SK-N-MC (cell line): ENCODE measurements around the gene TTL.

ENCODE experiments used
- EZH2 ChIP-seq: fragments of 200-600 bp; sonication (generic); IDR thresholded peaks from one replicate; pipeline ENCODE4 v1.6.1; 2017; ENCODE audit warnings: antibody characterized with exemption
- FOXP2 ChIP-seq: optimal IDR thresholded peaks from 2 replicates; pipeline ENCODE3; 2011; ENCODE audit warnings: mild to moderate bottlenecking, moderate library complexity; ENCODE audit not compliant: insufficient read depth; ENCODE audit errors: extremely low read length, control extremely low read depth
- POLR2AphosphoS5 ChIP-seq: IDR thresholded peaks from 2 replicates; pipeline ENCODE4 v1.6.1; 2012; ENCODE audit warnings: mild to moderate bottlenecking, low read depth, low read length, borderline replicate concordance

GRCh38 chr2:112542984-112543661 lies 61.2 kb downstream of the TTL start:
- TF ChIP-seq POLR2AphosphoS5 = no peak
- TF ChIP-seq EZH2 = no peak
- TF ChIP-seq FOXP2 = no peak
